ENCODE measurements around the gene VSTM1.

GRCh38 chr19:54026656-54027055, 37.0 kb downstream of the VSTM1 start:
- TF ChIP-seq CTCF (IDR thresholded peaks at IDR 0.05; ENCODE audit: low read length) (no peak), EZH2 (optimal IDR thresholded peaks at IDR 0.05; ENCODE audit: low read depth, low read length) (no peak), EZH2phosphoT487 (IDR thresholded peaks at IDR 0.05; ENCODE audit: low read length) (no peak)
